Memory B cell (primary cell): ENCODE measurements around the gene ENO2.
A peak's percentile ranks its signal among the peaks of the same experiment; 100 is the strongest.

ENCODE experiments used
- ATAC-seq: fragments of 150-1000 bp; cut with Tn5 transposase; 2 replicates; pipeline ENCODE4 v1.10.0; 2021; ENCODE audit warnings: low read depth, mild to moderate bottlenecking, moderate library complexity
- DNase-seq, 2 donors: peaks; one replicate each; pipeline ENCODE4 v3.0.0; 2022; ENCODE audit warnings: low spot score in 2 of 2
- H3K27ac Mint-ChIP-seq: one replicate; pipeline ENCODE4 v1.8.0; 2022; ENCODE audit warnings: mild to moderate bottlenecking, moderate library complexity, mixed read lengths
- H3K27me3 Mint-ChIP-seq: one replicate; pipeline ENCODE4 v1.8.0; 2022; ENCODE audit warnings: mixed read lengths
- H3K36me3 Mint-ChIP-seq: one replicate; pipeline ENCODE4 v1.8.0; 2022; ENCODE audit warnings: mild to moderate bottlenecking, mixed read lengths
- H3K4me1 Mint-ChIP-seq: one replicate; pipeline ENCODE4 v1.8.0; 2022; ENCODE audit warnings: mixed read lengths
- H3K4me3 Mint-ChIP-seq: one replicate; pipeline ENCODE4 v1.8.0; 2022; ENCODE audit warnings: mild to moderate bottlenecking, moderate library complexity, mixed read lengths
- H3K9me3 Mint-ChIP-seq: one replicate; pipeline ENCODE4 v1.8.0; 2022; ENCODE audit warnings: mixed read lengths

ENO2 gene

DNA sequence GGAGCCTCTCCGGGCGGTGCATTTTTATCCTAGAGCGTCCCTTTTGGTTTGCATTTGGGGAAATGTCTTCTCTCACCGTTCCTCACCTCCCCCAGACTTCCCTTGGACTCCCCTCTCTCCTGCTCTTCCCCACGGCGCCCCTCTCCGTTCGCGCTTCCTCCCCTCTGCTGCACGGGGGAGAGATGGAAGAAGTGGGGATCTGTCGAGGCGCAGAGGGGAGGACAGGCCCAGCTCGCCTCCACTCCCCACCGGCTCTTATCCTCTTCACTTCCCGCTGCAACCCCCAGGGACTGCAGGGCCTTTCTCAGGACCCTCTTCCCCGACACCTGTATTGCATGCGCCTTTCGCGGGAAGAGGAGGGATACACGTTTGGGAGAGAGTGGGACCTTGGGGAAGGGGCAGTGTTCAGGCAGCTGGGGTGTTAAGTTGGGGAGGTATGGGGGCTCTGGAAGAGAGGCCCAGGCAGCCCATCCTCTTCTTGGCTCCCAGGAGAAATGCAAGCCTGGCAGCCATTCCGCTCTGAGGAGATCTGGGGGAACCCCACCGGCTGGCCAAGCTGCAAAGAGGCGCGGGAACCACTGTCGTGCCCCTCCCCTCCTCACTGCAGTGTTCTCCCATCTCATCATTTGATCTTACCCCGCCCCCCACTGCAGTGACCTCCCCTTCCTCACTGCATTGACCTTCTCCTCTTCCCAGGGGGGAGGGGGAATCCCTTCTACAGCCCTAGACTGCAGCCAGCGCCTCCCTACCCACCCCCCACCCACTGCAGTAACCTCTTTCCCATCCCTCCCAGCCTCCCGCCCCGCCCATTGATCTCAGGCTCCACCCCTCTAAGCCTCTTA lies 788 bp downstream of the ENO2 start:
- DNase-seq (no peak), ATAC-seq (no peak)
- peak overlapping the region; percentile 98 for H3K4me3 Mint-ChIP-seq
- peaks cover 29% of the 10 kb centered on the region for H3K4me1 Mint-ChIP-seq
- H3K9me3 Mint-ChIP-seq = no peaks in the 10 kb centered on the region
- peaks cover 14% of the 10 kb centered on the region for H3K36me3 Mint-ChIP-seq
- H3K27me3 Mint-ChIP-seq = no peaks in the 10 kb centered on the region
- peak overlapping the region; percentile 86 for H3K27ac Mint-ChIP-seq

GRCh38 chr12:6915789-6916285 lies 1.5 kb downstream of the ENO2 start:
- peaks cover 29% of the 10 kb centered on the region for H3K4me1 Mint-ChIP-seq
- peak overlapping the region; percentile 86 for H3K27ac Mint-ChIP-seq

GRCh38 chr12:6916426-6917200 lies 2.2 kb downstream of the ENO2 start:
- peaks cover 14% of the 10 kb centered on the region for H3K36me3 Mint-ChIP-seq
- DNase-seq (no peak), ATAC-seq (no peak)
- peak overlapping the region; percentile 35 for H3K4me3 Mint-ChIP-seq
- no peak overlapping the region for H3K27ac Mint-ChIP-seq
- H3K9me3 Mint-ChIP-seq = no peaks in the 10 kb centered on the region
- peaks cover 35% of the 10 kb centered on the region for H3K4me1 Mint-ChIP-seq
- H3K27me3 Mint-ChIP-seq = no peaks in the 10 kb centered on the region

More at GRCh38 chr12:6915789-6916285, 1.5 kb downstream of the ENO2 start:
- DNase-seq (no peak), ATAC-seq (no peak)
- peaks cover 14% of the 10 kb centered on the region for H3K36me3 Mint-ChIP-seq
- H3K9me3 Mint-ChIP-seq = no peaks in the 10 kb centered on the region
- H3K4me3 Mint-ChIP-seq = peak overlapping the region; percentile 98
- no peaks in the 10 kb centered on the region for H3K27me3 Mint-ChIP-seq

DNA sequence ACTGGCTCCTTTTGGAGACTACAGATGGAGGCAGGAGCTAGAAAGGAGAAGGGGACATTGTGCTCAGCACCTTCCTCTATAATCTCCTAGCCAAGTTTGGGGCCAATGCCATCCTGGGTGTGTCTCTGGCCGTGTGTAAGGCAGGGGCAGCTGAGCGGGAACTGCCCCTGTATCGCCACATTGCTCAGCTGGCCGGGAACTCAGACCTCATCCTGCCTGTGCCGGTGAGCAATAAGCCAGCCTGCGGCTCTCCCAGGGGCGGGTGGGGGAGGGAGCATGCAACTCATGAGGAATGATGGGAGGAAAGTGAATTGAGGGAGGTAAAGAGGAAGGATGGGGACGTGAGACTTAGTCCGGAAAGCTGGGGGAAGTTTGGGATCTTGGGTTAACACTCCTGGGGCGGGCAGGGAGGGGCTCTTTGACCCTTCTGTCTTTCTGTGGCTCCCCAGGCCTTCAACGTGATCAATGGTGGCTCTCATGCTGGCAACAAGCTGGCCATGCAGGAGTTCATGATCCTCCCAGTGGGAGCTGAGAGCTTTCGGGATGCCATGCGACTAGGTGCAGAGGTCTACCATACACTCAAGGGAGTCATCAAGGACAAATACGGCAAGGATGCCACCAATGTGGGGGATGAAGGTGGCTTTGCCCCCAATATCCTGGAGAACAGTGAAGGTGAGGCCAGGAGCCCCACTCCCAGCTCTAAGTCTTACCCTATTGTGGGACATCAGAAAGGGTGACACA lies 3.3 kb downstream of the ENO2 start:
- no peak overlapping the region for H3K27ac Mint-ChIP-seq
- H3K4me3 Mint-ChIP-seq = no peak overlapping the region
- ATAC-seq (no peak), DNase-seq (no peak)
- H3K27me3 Mint-ChIP-seq = no peaks in the 10 kb centered on the region
- H3K36me3 Mint-ChIP-seq = peaks cover 14% of the 10 kb centered on the region
- H3K9me3 Mint-ChIP-seq = no peaks in the 10 kb centered on the region
- peaks cover 44% of the 10 kb centered on the region for H3K4me1 Mint-ChIP-seq

DNA sequence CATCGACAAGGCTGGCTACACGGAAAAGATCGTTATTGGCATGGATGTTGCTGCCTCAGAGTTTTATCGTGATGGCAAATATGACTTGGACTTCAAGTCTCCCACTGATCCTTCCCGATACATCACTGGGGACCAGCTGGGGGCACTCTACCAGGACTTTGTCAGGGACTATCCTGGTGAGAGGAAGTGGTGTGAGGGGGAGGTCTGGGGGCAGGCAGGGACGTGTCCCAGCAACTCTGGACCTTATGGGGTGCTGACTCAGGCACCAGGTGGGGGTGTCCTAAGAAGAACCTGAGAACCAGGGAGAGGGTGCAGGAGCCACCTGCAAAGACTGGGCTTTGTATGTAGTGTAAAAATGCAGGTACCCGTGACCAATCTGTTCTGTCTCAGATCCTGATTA lies 5.2 kb downstream of the ENO2 start:
- Mint-ChIP-seq H3K36me3 (peaks cover 14% of the 10 kb centered on the region), H3K27me3 (no peaks in the 10 kb centered on the region), H3K4me1 (peaks cover 52% of the 10 kb centered on the region)

GRCh38 chr12:6921539-6921938 lies 7.2 kb downstream of the ENO2 start:
- no peak for DNase-seq
- ATAC-seq = no peak

More for the DNA sequence above, 5.2 kb downstream of the ENO2 start:
- Mint-ChIP-seq H3K4me3 (no peak overlapping the region), H3K27ac (no peak overlapping the region), H3K9me3 (no peaks in the 10 kb centered on the region)
- ATAC-seq (no peak), DNase-seq (no peak)

GRCh38 chr12:6921996-6922946 lies 7.9 kb downstream of the ENO2 start:
- peak overlapping the region; percentile 63 for H3K4me3 Mint-ChIP-seq
- H3K27ac Mint-ChIP-seq = peak overlapping the region; percentile 77
- ATAC-seq (peak; percentile 46), DNase-seq (no peak)
- H3K27me3 Mint-ChIP-seq = no peaks in the 10 kb centered on the region
- H3K36me3 Mint-ChIP-seq = peaks cover 7% of the 10 kb centered on the region
- H3K4me1 Mint-ChIP-seq = peaks cover 52% of the 10 kb centered on the region
- H3K9me3 Mint-ChIP-seq = no peaks in the 10 kb centered on the region

More at GRCh38 chr12:6921539-6921938, 7.2 kb downstream of the ENO2 start:
- Mint-ChIP-seq H3K4me3 (peak overlapping the region; percentile 31), H3K36me3 (peaks cover 12% of the 10 kb centered on the region), H3K9me3 (no peaks in the 10 kb centered on the region), H3K27ac (peak overlapping the region; percentile 77), H3K4me1 (peaks cover 47% of the 10 kb centered on the region), H3K27me3 (no peaks in the 10 kb centered on the region)

DNA sequence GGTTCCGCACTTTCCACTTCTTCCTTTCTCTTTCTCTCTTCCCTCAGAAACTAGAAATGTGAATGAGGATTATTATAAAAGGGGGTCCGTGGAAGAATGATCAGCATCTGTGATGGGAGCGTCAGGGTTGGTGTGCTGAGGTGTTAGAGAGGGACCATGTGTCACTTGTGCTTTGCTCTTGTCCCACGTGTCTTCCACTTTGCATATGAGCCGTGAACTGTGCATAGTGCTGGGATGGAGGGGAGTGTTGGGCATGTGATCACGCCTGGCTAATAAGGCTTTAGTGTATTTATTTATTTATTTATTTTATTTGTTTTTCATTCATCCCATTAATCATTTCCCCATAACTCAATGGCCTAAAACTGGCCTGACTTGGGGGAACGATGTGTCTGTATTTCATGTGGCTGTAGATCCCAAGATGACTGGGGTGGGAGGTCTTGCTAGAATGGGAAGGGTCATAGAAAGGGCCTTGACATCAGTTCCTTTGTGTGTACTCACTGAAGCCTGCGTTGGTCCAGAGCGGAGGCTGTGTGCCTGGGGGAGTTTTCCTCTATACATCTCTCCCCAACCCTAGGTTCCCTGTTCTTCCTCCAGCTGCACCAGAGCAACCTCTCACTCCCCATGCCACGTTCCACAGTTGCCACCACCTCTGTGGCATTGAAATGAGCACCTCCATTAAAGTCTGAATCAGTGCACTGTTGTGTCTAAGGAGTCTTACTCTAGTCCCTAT lies 8.8 kb downstream of the ENO2 start:
- H3K27me3 Mint-ChIP-seq = no peaks in the 10 kb centered on the region
- ATAC-seq (peak; percentile 49), DNase-seq (no peak)
- H3K9me3 Mint-ChIP-seq = no peaks in the 10 kb centered on the region
- H3K36me3 Mint-ChIP-seq = peaks cover 5% of the 10 kb centered on the region
- H3K4me1 Mint-ChIP-seq = peaks cover 55% of the 10 kb centered on the region
- H3K4me3 Mint-ChIP-seq = peak overlapping the region; percentile 63
- H3K27ac Mint-ChIP-seq = peak overlapping the region; percentile 76

GRCh38 chr12:6923851-6924250 lies 9.5 kb downstream of the ENO2 start:
- no peak for ATAC-seq
- H3K9me3 Mint-ChIP-seq = no peaks in the 10 kb centered on the region
- H3K27me3 Mint-ChIP-seq = no peaks in the 10 kb centered on the region
- no peak for DNase-seq
- peaks cover 5% of the 10 kb centered on the region for H3K36me3 Mint-ChIP-seq
- H3K4me3 Mint-ChIP-seq = no peak overlapping the region
- peak overlapping the region; percentile 76 for H3K27ac Mint-ChIP-seq
- peaks cover 60% of the 10 kb centered on the region for H3K4me1 Mint-ChIP-seq

- DNase-seq (no peak), ATAC-seq (no peak)
- Mint-ChIP-seq H3K4me1 (peaks cover 65% of the 10 kb centered on the region), H3K4me3 (peak overlapping the region; percentile 53), H3K9me3 (no peaks in the 10 kb centered on the region), H3K36me3 (no peaks in the 10 kb centered on the region), H3K27me3 (no peaks in the 10 kb centered on the region), H3K27ac (peak overlapping the region; percentile 9)
Observed at GRCh38 chr12:6925239-6925539, 10.8 kb downstream of the ENO2 start.

DNA sequence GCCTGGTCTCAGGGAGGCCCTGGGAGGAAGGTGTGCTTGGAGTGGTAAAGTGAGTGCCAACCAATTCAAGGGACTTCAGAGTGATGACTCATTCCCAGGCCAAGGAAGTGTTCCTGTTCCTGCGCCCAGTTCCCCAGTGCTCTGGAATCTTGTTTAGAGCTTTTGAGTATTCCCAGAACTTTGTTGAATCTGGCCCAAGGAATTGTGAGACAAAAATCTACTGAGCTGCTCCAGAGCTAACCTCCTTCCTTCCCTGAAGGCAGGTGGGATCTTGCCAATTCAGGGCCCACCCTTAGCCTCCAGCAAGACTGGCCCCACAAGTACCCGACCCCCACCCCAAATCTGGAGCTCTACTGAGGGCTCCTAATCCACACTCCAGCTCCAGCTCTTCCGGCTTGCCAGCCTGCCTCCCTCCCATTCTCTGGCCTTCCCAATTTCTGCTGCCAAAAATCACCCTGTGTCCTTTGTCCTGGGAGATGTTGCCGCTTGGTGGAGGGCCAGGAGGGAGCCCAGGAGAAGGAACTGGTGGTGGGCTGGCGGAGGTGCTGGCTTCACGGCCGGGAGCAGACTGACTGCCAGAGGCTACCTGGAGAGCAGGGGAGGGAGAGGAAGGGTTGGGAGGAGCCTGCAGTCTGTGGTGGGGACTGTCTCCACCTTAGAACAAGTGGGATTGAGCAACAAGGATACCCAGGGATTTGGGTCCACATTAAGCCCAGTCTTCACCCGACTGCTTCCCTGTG lies 11.3 kb downstream of the ENO2 start:
- ATAC-seq (no peak), DNase-seq (no peak)
- H3K9me3 Mint-ChIP-seq = no peaks in the 10 kb centered on the region
- H3K4me1 Mint-ChIP-seq = peaks cover 65% of the 10 kb centered on the region
- H3K27me3 Mint-ChIP-seq = no peaks in the 10 kb centered on the region
- no peaks in the 10 kb centered on the region for H3K36me3 Mint-ChIP-seq
- H3K27ac Mint-ChIP-seq = no peak overlapping the region
- H3K4me3 Mint-ChIP-seq = no peak overlapping the region

DNA sequence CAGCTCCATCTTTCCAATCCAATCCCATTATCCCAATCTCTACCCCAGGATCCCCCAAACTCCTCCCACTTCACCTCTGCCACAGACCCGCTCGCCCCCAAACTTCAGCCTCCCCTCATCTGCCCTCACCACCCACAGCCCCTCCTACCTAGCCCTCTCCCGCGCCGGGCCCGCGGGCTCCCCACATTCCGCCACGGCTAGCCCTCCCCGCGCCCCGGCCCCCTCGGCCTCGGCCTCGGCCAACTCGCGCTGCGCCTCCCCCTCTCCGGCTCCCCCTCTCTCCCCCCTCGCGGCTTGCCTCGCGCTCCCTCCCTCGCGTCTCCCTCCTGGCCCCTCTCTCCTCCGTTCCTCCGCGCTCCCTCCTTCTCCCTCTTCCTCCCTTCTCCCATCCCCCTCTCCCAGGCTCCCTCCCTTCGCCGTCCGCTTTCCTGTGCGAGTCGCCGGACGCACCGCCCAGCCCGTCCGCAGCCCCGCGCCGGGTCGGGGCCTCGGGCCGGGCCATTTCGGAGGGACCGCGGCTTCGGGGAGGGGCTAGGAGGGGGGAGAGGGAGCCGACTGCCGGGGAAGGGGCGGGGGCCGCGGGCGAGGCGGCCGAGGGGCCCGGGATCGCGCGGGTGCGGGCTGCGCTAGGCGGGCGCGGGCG lies 13.1 kb downstream of the ENO2 start, which contains the start of gene ATN1:
TSS of gene ATN1 (plus strand) at position 581 of the 643 bp plus-strand sequence. CDS start 6,043 bp downstream, outside the sequence.
- H3K27me3 Mint-ChIP-seq = no peaks in the 10 kb centered on the region
- DNase-seq (peak; percentile 35 to 53), ATAC-seq (peak; percentile 26)
- H3K36me3 Mint-ChIP-seq = no peaks in the 10 kb centered on the region
- peaks cover 56% of the 10 kb centered on the region for H3K4me1 Mint-ChIP-seq
- peak within 1 kb of the TSS; percentile 89 for H3K27ac Mint-ChIP-seq
- H3K4me3 Mint-ChIP-seq = peak within 1 kb of the TSS; percentile 89
- no peaks in the 10 kb centered on the region for H3K9me3 Mint-ChIP-seq
